ENCODE results near the gene SP5.

SP5 gene

GRCh38 chr2:170764880-170765261 is 49.7 kb downstream of the SP5 start:
- no peak for DNase-seq (ENCODE audit: low read depth)
- no peak overlapping the region for H3K4me3 ChIP-seq (replicated peaks; ENCODE audit: low read depth, low read length)
- no peak for TF ChIP-seq CTCF (IDR thresholded peaks at IDR 0.05; ENCODE audit: low read length, missing control alignments)

GRCh38 chr2:170766693-170767092 is 51.6 kb downstream of the SP5 start:
- no peak overlapping the region for H3K4me3 ChIP-seq (replicated peaks; ENCODE audit: low read depth, low read length)
- no peak for DNase-seq (ENCODE audit: low read depth)
- TF ChIP-seq CTCF (IDR thresholded peaks at IDR 0.05; ENCODE audit: low read length, missing control alignments): no peak
